Upper lobe of left lung (tissue), 6 donors: ENCODE results near the gene SLC25A52. TPM values are rescaled to one million over a fixed set of nuclear protein-coding genes. Genes with fewer than 3 reads are reported as not detected.

Source experiments
- ATAC-seq, 2 donors: fragments of 200-7000 bp; cut with Tn5 transposase; one replicate each; pipeline ENCODE4 v1.9.1; 2022; ENCODE audit warnings: mild to moderate bottlenecking in 2 of 2, moderate library complexity in 2 of 2; ENCODE audit not compliant: low FRiP score in 2 of 2
- DNase-seq, 2 donors: peaks; one replicate each; pipeline ENCODE4 v3.0.0-alpha.2; 2019 to 2020
- H3K27ac ChIP-seq, 4 donors: fragments of 200-600 bp; sonication (generic); one replicate each; pipeline ENCODE4 v1.5.1; 2016 to 2019
- H3K27me3 ChIP-seq, 4 donors: fragments of 200-600 bp; sonication (generic); one replicate each; pipeline ENCODE4 v1.5.1; 2017 to 2019
- H3K36me3 ChIP-seq, 4 donors: fragments of 200-600 bp; sonication (generic); one replicate each; pipeline ENCODE4 v1.5.1; 2016 to 2019
- H3K4me1 ChIP-seq, 4 donors: fragments of 200-600 bp; sonication (generic); one replicate each; pipeline ENCODE4 v1.5.1; 2018 to 2019
- H3K4me3 ChIP-seq, 4 donors: fragments of 200-600 bp; sonication (generic); one replicate each; pipeline ENCODE4 v1.5.1; 2017 to 2019; ENCODE audit warnings: mild to moderate bottlenecking in 2 of 4, moderate library complexity in 1 of 4
- H3K9me3 ChIP-seq, 4 donors: fragments of 200-600 bp; sonication (generic); one replicate each; pipeline ENCODE4 v1.5.1; 2018 to 2019
- CTCF ChIP-seq, 6 experiments: fragments of 450-650 bp in 4 of 6; fragments of 200-600 bp in 2 of 6; sonication (generic) in 2 of 6; IDR thresholded peaks; one replicate each; pipeline ENCODE4 v1.5.1; 2016 to 2019; ENCODE audit warnings: antibody characterized with exemption in 6 of 6
- EP300 ChIP-seq, 4 donors: sonication (generic); formaldehyde crosslinking; IDR thresholded peaks; one replicate each; pipeline ENCODE4 v1.5.1; 2017; ENCODE audit warnings: antibody characterized with exemption in 4 of 4, control low read depth in 2 of 4
- POLR2A ChIP-seq, 4 donors: fragments of 450-650 bp; IDR thresholded peaks; one replicate each; pipeline ENCODE4 v1.5.1; 2016 to 2017; ENCODE audit warnings: antibody characterized with exemption in 4 of 4, mild to moderate bottlenecking in 2 of 4
- POLR2AphosphoS5 ChIP-seq, 2 donors: sonication (generic); formaldehyde crosslinking; IDR thresholded peaks; one replicate each; pipeline ENCODE4 v1.5.1; 2017; ENCODE audit warnings: antibody characterized with exemption in 2 of 2
- whole genome bisulfite sequencing, 2 donors: methylation state at CpG; one replicate each; pipeline ENCODE4 v1.1.5; 2017 to 2018; 5-methylcytosine and 5-hydroxymethylcytosine counted together
- total RNA-seq, 6 donors: library from RNA; depleted of rRNA in 4 of 6; stranded (reverse); fragments of >200 nt in 4 of 6; gene quantifications; one replicate each; pipeline versions ENCODE4 v1.1.0 to v1.2.1, GENCODE V29; 2016 to 2021
- donor health status: DM: no; HTN: no; CAD: no; lungs with moderate emphysema.
- donor health status: DM: no; HTN: yes; CAD: no; lungs with severe emphysema.

Gene SLC25A52
- total RNA-seq, 6 donors from 2014 or later: not detected

DNA sequence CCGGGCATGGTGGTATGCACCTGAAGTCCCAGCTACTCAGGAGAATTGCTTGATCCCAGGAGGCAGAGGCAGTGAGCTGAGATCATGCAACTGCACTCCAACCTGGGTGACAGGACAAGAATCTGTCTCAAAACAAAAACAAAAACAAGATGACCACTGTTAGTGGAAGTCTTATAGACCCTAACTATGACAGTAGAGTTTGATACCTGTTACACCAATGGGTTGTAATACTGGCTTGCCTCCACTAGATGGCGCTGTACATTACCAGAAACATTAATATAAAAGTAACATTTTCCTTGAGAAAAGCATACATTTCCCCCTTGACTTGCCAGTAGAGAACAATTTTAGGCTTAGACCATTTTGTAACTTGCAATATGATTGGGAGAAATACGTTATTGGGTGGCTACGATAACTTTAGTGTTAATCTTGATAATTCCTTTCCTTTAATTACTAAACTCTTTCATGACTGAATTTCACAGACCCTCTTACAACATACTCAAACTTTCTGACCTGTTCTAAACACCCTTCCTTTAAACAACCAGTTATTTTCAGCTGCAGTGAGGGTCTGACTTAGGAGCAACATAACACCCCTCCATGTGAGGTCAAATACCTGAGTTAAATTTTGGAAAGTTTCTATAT lies 19.5 kb downstream of the SLC25A52 start:
- 59 to 63% methylated on average over 4 of the region's 4 CpGs for WGBS, 2 donors
- peak in 1 of 2 donors; percentile 72 for ATAC-seq

GRCh38 chr18:31740180-31740579 lies 20.5 kb downstream of the SLC25A52 start:
- no peaks in the 10 kb centered on the region for H3K27me3 ChIP-seq
- DNase-seq (no peak), ATAC-seq (no peak)
- no peak overlapping the region for H3K27ac ChIP-seq
- 90 to 92% methylated on average over 7 to 9 of the region's 9 CpGs for WGBS, 2 donors
- H3K36me3 ChIP-seq: no peaks in the 10 kb centered on the region
- no peak overlapping the region for H3K4me3 ChIP-seq
- no peaks in the 10 kb centered on the region for H3K4me1 ChIP-seq
- TF ChIP-seq POLR2AphosphoS5 (IDR thresholded peaks at IDR 0.05) (no peak), EP300 (IDR thresholded peaks at IDR 0.05) (no peak), CTCF (IDR thresholded peaks at IDR 0.05) (no peak), POLR2A (IDR thresholded peaks at IDR 0.05) (no peak)
- H3K9me3 ChIP-seq: no peaks in the 10 kb centered on the region

More for the DNA sequence above, 19.5 kb downstream of the SLC25A52 start:
- Histone ChIP-seq H3K27me3 (no peaks in the 10 kb centered on the region), H3K36me3 (no peaks in the 10 kb centered on the region), H3K4me3 (no peak overlapping the region), H3K27ac (no peak overlapping the region), H3K4me1 (no peaks in the 10 kb centered on the region), H3K9me3 (no peaks in the 10 kb centered on the region)
- TF ChIP-seq POLR2A (IDR thresholded peaks at IDR 0.05) (no peak), CTCF (IDR thresholded peaks at IDR 0.05) (peak; percentile 78 to 89 (median 84))
- DNase-seq: peak in 1 of 2 donors; percentile 43

- Histone ChIP-seq H3K36me3 (no peaks in the 10 kb centered on the region), H3K27ac (no peak overlapping the region), H3K4me1 (no peaks in the 10 kb centered on the region), H3K9me3 (no peaks in the 10 kb centered on the region), H3K4me3 (no peak overlapping the region), H3K27me3 (no peaks in the 10 kb centered on the region)
- ATAC-seq: no peak
- no peak for DNase-seq
- TF ChIP-seq EP300 (IDR thresholded peaks at IDR 0.05) (no peak), POLR2AphosphoS5 (IDR thresholded peaks at IDR 0.05) (no peak), POLR2A (IDR thresholded peaks at IDR 0.05) (no peak), CTCF (IDR thresholded peaks at IDR 0.05) (no peak)
- WGBS, 2 donors: 84 to 86% methylated on average over 3 of the region's 3 CpGs
Observed at GRCh38 chr18:31739651-31740050, 21.0 kb downstream of the SLC25A52 start.

GRCh38 chr18:31738460-31739407 lies 21.9 kb downstream of the SLC25A52 start:
- DNase-seq (no peak), ATAC-seq (peak in 1 of 2 donors; percentile 53)
- H3K9me3 ChIP-seq: no peaks in the 10 kb centered on the region
- H3K27ac ChIP-seq: no peak overlapping the region
- TF ChIP-seq EP300 (IDR thresholded peaks at IDR 0.05): no peak
- no peak overlapping the region for H3K4me3 ChIP-seq
- WGBS, 2 donors: 90 to 91% methylated on average over 11 of the region's 11 CpGs
- no peaks in the 10 kb centered on the region for H3K4me1 ChIP-seq
- no peaks in the 10 kb centered on the region for H3K27me3 ChIP-seq
- no peaks in the 10 kb centered on the region for H3K36me3 ChIP-seq

GRCh38 chr18:31736630-31737029 lies 24.1 kb downstream of the SLC25A52 start:
- H3K27me3 ChIP-seq: no peaks in the 10 kb centered on the region
- H3K4me3 ChIP-seq: no peak overlapping the region
- DNase-seq: no peak
- 58 to 76% methylated on average over 2 of the region's 2 CpGs for WGBS, 2 donors
- TF ChIP-seq POLR2A (IDR thresholded peaks at IDR 0.05): no peak
- TF ChIP-seq EP300 (IDR thresholded peaks at IDR 0.05): no peak
- no peak for TF ChIP-seq CTCF (IDR thresholded peaks at IDR 0.05)
- no peak for TF ChIP-seq POLR2AphosphoS5 (IDR thresholded peaks at IDR 0.05)
- no peaks in the 10 kb centered on the region for H3K4me1 ChIP-seq
- H3K36me3 ChIP-seq: no peaks in the 10 kb centered on the region
- H3K27ac ChIP-seq: no peak overlapping the region
- no peaks in the 10 kb centered on the region for H3K9me3 ChIP-seq
- peak in 1 of 2 donors; percentile 70 for ATAC-seq
